A549 (cell line): ENCODE results near the gene SPEN.
"Not testable (repeated sequence)": the region's sequence is repeated elsewhere in the genome, so short reads cannot be mapped to it uniquely, and the experiment has no call there.

ENCODE experiments used
- CTCF ChIP-seq: fragments of >200 bp; sonication (Bioruptor Twin); formaldehyde crosslinking; IDR thresholded peaks from 3 replicates; pipeline ENCODE4 v1.5.1; 2016
- RCOR1 ChIP-seq: fragments of 150-350 bp; IDR thresholded peaks from 2 replicates; pipeline ENCODE4 v1.6.1; 2014; ENCODE audit warnings: antibody characterized with exemption, low read length, low read depth
- TF ChIP-seq, protein P1 (sequence below): fragments of 200-600 bp; sonication (generic); IDR thresholded peaks from 2 replicates; pipeline ENCODE4 v1.6.1; 2016; ENCODE audit warnings: antibody characterized with exemption, mild to moderate bottlenecking, moderate library complexity

DNA sequence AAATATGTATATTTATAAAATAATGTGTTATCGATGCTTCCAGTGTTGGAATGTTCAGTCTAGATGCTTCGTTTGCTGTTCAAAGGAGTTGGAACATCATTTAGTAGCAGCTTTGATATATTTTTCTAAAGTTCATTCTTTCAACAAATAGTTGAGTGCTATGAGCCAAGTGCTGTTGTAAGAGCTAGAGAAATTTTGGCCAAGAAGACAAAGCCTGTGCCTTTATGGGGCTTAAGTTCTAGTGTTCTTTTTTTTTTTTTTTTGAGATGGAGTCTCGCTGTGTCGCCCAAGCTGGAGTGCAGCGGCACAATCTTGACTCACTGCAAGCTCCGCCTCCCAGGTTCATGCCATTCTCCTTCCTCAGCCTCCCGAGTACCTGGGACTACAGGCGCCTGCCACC is 78.9 kb downstream of the SPEN start:
- TF ChIP-seq CTCF, RCOR1: not testable (repeated sequence)
- TF ChIP-seq, protein P1, sequence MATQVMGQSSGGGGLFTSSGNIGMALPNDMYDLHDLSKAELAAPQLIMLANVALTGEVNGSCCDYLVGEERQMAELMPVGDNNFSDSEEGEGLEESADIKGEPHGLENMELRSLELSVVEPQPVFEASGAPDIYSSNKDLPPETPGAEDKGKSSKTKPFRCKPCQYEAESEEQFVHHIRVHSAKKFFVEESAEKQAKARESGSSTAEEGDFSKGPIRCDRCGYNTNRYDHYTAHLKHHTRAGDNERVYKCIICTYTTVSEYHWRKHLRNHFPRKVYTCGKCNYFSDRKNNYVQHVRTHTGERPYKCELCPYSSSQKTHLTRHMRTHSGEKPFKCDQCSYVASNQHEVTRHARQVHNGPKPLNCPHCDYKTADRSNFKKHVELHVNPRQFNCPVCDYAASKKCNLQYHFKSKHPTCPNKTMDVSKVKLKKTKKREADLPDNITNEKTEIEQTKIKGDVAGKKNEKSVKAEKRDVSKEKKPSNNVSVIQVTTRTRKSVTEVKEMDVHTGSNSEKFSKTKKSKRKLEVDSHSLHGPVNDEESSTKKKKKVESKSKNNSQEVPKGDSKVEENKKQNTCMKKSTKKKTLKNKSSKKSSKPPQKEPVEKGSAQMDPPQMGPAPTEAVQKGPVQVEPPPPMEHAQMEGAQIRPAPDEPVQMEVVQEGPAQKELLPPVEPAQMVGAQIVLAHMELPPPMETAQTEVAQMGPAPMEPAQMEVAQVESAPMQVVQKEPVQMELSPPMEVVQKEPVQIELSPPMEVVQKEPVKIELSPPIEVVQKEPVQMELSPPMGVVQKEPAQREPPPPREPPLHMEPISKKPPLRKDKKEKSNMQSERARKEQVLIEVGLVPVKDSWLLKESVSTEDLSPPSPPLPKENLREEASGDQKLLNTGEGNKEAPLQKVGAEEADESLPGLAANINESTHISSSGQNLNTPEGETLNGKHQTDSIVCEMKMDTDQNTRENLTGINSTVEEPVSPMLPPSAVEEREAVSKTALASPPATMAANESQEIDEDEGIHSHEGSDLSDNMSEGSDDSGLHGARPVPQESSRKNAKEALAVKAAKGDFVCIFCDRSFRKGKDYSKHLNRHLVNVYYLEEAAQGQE = not testable (repeated sequence)
